Dedifferentiated amniotic fluid mesenchymal stem cell (primary cell): Measurements from ENCODE around the gene IFNAR1.
"Not testable (repeated sequence)": the region's sequence is repeated elsewhere in the genome, so short reads cannot be mapped to it uniquely, and the experiment has no call there.

Source experiments
- DNase-seq: peaks from one replicate; pipeline ENCODE4 v3.0.0-alpha.2; 2016; ENCODE audit errors: extremely low spot score

The IFNAR1 gene

GRCh38 chr21:33345751-33346238, 21.0 kb downstream of the IFNAR1 start:
- DNase-seq = no peak

DNA sequence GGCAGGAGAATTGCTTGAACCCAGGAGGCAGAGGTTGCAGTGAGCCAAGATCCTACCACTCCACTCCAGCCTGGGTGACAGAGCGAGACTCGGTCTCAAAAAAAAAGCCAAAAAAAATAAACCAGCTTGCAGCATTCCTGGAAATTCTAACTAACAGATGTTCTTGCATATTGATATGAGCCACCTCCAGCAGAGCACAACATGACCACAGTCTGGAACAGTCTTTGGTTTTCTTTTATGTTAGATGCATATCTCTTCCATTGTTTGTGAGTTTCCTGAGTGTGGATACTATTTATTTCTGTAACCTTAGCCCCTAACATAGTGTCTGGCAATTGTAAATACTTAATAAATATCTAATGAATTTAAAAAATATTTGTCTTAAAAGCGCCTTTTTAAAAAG, 23.9 kb downstream of the IFNAR1 start:
- no peak for DNase-seq

- DNase-seq = no peak
These were observed 25.9 kb downstream of the IFNAR1 start for GRCh38 chr21:33350676-33351075.

GRCh38 chr21:33355355-33355754, 30.6 kb downstream of the IFNAR1 start:
- DNase-seq = no peak

DNA sequence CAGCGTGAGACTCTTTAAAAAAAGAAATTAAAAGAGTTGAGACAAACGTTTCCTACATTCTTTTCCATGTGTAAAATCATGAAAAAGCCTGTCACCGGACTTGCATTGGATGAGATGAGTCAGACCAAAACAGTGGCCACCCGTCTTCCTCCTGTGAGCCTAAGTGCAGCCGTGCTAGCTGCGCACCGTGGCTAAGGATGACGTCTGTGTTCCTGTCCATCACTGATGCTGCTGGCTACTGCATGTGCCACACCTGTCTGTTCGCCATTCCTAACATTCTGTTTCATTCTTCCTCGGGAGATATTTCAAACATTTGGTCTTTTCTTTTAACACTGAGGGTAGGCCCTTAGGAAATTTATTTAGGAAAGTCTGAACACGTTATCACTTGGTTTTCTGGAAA, 31.2 kb downstream of the IFNAR1 start:
- no peak for DNase-seq

DNA sequence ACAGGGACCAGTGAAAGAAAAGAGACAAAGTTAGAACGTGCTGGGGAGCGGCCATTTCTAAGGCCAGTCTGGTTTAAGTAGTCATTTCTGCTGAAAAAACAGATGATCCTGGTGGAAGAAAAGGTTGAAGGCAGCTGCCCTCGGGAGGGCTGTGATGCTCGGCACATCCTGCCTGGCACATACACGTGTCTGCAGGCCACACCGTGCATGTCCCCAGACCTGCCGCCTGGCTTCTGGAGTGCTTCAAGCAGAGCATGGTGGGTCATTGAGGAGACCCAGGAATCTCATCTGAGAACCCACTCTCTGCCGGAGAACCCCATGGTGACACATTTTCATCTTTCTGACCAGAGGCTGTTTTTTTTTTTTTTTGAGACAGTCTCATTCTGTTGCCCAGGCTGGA, 32.4 kb downstream of the IFNAR1 start:
- no peak for DNase-seq

GRCh38 chr21:33359446-33359845, 34.7 kb downstream of the IFNAR1 start:
- DNase-seq = no peak

DNA sequence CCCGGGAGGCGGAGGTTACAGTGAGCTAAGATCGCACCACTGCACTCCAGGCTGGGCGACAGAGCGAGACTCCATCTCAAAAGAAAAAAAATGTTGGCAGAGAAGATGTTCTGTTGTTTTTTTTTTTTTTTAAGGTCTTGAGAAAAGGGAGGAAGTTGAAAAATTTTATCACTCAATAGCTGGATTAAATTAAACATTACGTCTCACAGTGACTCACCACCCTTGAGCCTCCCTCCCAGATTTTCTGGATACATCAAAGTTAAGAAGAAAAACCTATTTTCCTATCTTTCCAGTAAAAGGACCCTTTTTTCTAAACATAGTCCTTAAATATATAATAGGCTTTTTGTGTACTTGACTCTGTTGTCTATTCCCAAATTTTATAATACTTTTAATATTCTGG, 35.5 kb downstream of the IFNAR1 start:
- no peak for DNase-seq

DNA sequence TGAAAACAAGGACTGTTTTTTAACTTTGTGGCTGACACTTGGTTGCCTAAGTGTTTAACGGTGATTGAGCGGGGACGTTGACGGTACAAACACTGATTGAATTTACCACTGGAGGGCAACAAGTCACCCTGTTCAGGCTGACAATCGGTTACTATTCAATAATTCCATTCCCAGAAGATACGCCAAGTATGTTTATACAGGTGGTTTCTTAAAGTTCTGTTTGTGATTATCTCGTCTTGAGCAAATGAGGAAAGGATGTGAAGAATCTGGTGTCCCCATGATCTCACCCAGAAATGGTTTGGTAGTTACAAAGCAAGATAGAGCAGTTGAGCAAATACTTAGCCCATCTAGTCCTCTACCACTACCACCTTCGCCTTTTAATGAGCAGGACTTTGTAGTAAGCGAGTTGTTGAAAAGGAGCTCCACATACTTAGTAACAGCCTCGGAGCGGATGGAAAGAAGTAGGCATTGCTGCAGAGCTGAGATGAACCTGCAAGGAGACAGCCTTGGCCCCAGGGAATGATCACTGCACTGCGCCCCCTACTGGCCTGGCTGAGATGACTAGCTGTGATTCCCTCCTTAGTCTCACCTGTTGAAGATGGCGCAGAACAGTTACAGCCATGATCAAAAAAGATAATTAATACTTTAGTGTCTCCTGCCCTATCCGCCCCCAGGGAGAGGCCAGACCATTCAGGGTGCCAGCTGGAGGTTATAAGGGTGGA, 36.3 kb downstream of the IFNAR1 start:
- peak; percentile 30 for DNase-seq

GRCh38 chr21:33362044-33362555, 37.3 kb downstream of the IFNAR1 start:
- DNase-seq = no peak

DNA sequence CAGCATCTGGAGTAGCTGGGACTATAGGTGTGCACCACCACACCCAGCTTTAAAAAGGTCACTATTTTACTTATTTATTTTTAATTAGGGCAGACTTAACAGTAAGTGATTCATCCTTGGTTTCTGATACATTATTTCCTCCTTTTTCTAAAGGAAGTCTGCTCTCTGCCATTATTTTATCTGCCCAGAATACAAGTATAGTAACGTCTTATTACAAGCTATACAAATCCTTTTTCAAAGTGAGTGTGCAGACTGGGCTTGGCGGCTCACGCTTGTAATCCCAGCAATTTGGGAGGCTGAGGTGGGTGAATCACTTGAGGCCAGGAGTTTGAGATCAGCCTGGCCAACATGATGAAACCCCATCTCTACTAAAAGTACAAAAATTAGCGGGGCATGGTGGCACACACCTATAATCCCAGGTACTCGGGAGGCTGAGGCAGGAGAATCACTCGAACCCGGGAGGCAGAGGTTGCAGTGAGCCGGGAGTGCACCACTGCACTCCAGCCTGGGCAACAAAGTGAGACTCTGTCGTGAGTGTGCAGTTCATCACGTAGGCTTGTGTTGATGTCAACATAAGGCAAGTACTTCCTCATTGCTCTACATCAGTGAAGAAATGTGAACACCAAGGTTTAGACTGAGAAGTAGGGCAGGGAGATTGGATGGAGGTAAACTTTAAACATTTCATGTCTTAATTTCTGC, 39.3 kb downstream of the IFNAR1 start:
- not testable (repeated sequence) for DNase-seq

- no peak for DNase-seq
These were observed 40.1 kb downstream of the IFNAR1 start for GRCh38 chr21:33364830-33365229.

GRCh38 chr21:33367309-33367973, 42.7 kb downstream of the IFNAR1 start:
- DNase-seq = no peak

GRCh38 chr21:33368124-33368523, 43.4 kb downstream of the IFNAR1 start:
- DNase-seq = no peak

GRCh38 chr21:33368576-33368975, 43.8 kb downstream of the IFNAR1 start:
- DNase-seq = no peak

DNA sequence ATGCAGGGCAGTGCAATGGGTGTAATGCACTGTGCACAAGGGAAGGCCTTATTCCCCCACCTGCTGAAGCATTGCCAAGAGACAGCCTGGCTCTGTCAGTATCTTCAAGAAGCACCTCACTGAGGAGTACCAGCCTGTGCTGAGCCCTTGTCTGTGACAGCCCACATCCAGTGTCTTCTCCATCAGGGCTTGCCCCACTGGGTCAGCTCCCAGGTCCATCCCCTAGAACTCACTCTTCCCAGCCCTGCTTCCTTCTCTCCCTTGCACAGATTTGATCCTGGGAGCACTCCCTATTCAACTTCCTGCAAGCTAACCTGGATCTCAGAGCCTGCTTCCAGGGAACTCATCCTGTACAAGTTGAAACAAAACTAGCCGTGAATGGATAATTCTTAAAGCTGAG, 44.8 kb downstream of the IFNAR1 start:
- no peak for DNase-seq

- no peak for DNase-seq
These were observed 45.5 kb downstream of the IFNAR1 start for GRCh38 chr21:33370305-33370704.

DNA sequence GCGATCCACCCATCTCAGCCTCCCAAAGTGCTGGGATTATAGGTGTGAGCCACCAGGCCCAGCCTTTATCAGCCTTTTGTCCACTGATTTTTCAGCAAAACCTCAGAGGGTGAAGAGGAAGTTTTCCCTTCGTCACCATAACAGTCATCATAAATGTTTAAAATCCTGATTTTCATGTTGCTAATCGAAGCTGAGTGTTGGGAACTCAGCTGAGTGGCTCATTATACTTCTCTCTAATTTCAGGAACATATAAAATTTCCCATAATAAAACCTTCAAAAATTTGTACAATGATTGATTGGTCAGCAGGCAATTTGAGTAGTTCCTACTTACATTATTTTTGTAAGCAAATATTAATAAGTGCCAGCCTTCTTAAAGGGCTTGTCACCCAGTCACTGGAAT, 46.6 kb downstream of the IFNAR1 start:
- DNase-seq = no peak

DNA sequence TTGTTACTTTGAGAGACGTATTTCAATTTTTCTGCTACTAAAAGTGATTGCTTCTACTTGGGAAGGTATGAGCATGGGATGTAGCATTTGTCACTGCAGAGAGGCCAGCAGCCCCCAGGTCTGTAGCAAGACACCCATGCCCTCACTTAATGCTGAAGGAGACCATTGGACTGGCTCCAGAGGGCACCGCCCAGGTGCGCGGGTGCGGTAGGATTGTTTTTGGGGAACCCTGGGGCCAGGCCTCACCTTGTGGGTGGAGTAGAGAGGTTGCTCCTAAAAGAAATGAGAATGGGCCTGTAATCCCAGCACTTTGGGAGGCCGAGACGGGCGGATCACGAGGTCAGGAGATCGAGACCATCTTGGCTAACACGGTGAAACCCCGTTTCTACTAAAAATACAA, 47.8 kb downstream of the IFNAR1 start:
- DNase-seq = no peak

- no peak for DNase-seq
These were observed 48.7 kb downstream of the IFNAR1 start for GRCh38 chr21:33373451-33373850.

- no peak for DNase-seq
These were observed 49.3 kb downstream of the IFNAR1 start for GRCh38 chr21:33374080-33374449.

- DNase-seq = peak; percentile 47
These were observed 49.8 kb downstream of the IFNAR1 start for GRCh38 chr21:33374450-33375096.
